DMS 273 treated with DMSO at 0.1 percent for 48 hours (cell line): ENCODE results near the gene RHBDL2.
"Not testable (repeated sequence)": the region's sequence is repeated elsewhere in the genome, so short reads cannot be mapped to it uniquely, and the experiment has no call there.

Experiments
- DNase-seq: peaks from one replicate; lab custom pipeline; 2025; lab: John Stamatoyannopoulos, UW

RHBDL2 gene

GRCh38 chr1:38875811-38876210, 65.8 kb downstream of the RHBDL2 start:
- no peak for DNase-seq

- peak; percentile 100 for DNase-seq
Measured at GRCh38 chr1:38873027-38873969, 68.3 kb downstream of the RHBDL2 start, which contains the start of gene MYCBP. Gene MYCBP, minus strand, starts transcription at chr1:38873348. Its CDS starts 43 bp downstream, at chr1:38873305.

GRCh38 chr1:38872401-38873026, 69.1 kb downstream of the RHBDL2 start:
- DNase-seq = no peak

GRCh38 chr1:38870996-38871395, 70.6 kb downstream of the RHBDL2 start:
- no peak for DNase-seq

GRCh38 chr1:38867208-38867607, 74.4 kb downstream of the RHBDL2 start:
- no peak for DNase-seq

- no peak for DNase-seq
Measured at GRCh38 chr1:38865112-38865715, 76.4 kb downstream of the RHBDL2 start.

GRCh38 chr1:38860454-38860795, 81.2 kb downstream of the RHBDL2 start:
- DNase-seq = peak; percentile 96

GRCh38 chr1:38859561-38860453, 81.8 kb downstream of the RHBDL2 start, which contains the start of gene RRAGC:
Gene RRAGC, minus strand, starts transcription at chr1:38859772. Its CDS starts 126 bp downstream, at chr1:38859646.
- DNase-seq = peak; percentile 100

- DNase-seq = peak; percentile 94
Measured at GRCh38 chr1:38858833-38859560, 82.6 kb downstream of the RHBDL2 start.

GRCh38 chr1:38852780-38853179, 88.8 kb downstream of the RHBDL2 start:
- no peak for DNase-seq

- DNase-seq = no peak
Measured at GRCh38 chr1:38848071-38848470, 93.6 kb downstream of the RHBDL2 start.

GRCh38 chr1:38846210-38846609, 95.4 kb downstream of the RHBDL2 start:
- DNase-seq = no peak

GRCh38 chr1:38845088-38845487, 96.5 kb downstream of the RHBDL2 start:
- DNase-seq = not testable (repeated sequence)

- DNase-seq = no peak
Measured at GRCh38 chr1:38840281-38840680, 101.3 kb downstream of the RHBDL2 start.

GRCh38 chr1:38839363-38839762, 102.3 kb downstream of the RHBDL2 start:
- no peak for DNase-seq

- not testable (repeated sequence) for DNase-seq
Measured at GRCh38 chr1:38836316-38836715, 105.3 kb downstream of the RHBDL2 start.
